GM21576 (cell line): ENCODE results near the gene RAB3B.
"Not testable (repeated sequence)": the region's sequence is repeated elsewhere in the genome, so short reads cannot be mapped to it uniquely, and the experiment has no call there.

Experiments used
- ATAC-seq: cut with Tn5 transposase; IDR thresholded peaks from one replicate; pipeline ENCODE4 v1.9.1; 2021; ENCODE audit warnings: mild to moderate bottlenecking, moderate library complexity; ENCODE audit not compliant: unreplicated experiment

RAB3B gene, protein sequence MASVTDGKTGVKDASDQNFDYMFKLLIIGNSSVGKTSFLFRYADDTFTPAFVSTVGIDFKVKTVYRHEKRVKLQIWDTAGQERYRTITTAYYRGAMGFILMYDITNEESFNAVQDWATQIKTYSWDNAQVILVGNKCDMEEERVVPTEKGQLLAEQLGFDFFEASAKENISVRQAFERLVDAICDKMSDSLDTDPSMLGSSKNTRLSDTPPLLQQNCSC

DNA sequence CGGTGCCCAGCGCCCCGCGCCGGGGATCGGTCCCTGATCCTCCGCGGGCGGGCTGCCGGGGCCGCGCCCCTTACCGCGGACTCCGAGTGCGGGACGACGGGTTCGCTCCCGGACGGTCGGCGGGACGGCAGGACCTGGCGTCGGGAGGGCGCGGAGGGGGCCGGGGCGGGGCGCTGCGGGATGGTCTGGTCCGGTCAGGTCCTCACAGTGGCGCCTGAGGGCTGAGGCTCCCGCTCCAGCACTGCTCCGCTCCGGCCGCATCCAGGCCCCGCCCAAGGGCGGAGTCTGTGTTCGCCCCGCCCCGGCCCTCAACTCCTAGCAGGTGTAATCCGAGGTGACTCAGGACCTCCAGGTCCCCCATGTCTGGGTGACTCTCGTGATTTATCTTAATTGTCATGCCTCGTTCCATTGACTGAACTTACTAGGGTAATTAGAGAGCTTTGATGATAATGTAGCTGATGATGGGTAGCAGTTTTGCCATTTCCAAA lies at the start of gene RAB3B:
TSS of gene RAB3B (minus strand) at position 223 of the 488 bp plus-strand sequence. CDS start 13,583 bp downstream, outside the sequence.
- peak; percentile 91 for ATAC-seq

GRCh38 chr1:52037909-52038308 lies 47.4 kb upstream of the RAB3B start:
- no peak for ATAC-seq

DNA sequence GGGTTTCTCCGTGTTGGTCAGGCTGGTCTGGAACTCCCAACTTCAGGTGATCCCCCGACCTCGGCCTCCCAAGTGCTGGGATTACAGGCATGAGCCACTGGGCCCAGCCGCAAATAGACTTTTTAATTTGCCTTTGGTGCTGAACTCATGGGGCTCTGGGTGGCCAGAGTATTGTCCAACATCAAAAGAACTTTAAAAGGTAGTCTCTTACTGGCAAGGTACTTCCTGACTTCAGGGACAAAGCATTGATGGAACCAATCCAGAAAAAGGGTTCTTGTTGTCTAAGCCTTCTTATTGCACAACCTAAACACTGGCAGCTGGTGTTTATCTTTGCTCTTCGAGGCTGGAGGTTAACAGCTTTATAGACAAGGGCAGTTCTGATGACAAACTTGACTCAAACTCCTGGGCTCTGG lies 46.9 kb upstream of the RAB3B start:
- ATAC-seq, result no peak

DNA sequence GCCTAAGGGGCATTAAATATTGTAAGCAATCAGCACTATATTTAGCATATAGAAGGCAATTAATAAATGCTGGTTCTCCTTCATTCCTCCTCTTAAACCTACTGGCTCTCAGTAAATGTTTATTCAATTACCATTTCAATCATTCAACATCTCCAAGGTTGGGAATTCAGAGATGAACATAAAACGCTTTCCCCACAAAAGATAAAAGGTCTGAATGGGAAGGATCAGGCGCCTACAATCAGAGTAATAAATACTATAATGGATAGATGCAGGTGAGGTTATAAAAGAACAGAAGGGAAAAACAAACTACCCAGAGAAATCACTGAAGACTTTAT lies 43.5 kb upstream of the RAB3B start:
- no peak for ATAC-seq

- ATAC-seq, result peak; percentile 79
These were observed 42.9 kb upstream of the RAB3B start, which contains the start of gene KTI12 for GRCh38 chr1:52033190-52034049. KTI12 (minus strand) TSS chr1:52033810; CDS start chr1:52033761, 49 bp downstream.

DNA sequence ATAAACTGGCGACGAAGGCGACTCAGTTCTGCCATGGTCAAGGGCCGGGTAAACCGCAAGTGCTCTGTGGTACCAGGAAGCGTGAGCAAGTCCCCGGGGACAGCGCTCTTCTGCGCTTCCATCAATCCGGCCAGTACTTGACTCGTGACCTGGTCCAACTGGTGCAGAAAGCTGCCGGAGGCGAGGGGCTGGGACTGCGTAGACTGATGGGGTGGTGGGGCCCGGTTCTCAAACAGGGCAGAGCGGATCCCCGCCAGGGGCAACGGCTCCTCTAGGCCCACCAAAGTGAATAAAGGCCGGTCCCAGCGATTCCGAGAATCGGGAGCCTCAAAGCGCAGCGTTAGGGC lies 42.3 kb upstream of the RAB3B start:
- ATAC-seq, result no peak

GRCh38 chr1:52032124-52032784 lies 41.8 kb upstream of the RAB3B start:
- ATAC-seq, result no peak

DNA sequence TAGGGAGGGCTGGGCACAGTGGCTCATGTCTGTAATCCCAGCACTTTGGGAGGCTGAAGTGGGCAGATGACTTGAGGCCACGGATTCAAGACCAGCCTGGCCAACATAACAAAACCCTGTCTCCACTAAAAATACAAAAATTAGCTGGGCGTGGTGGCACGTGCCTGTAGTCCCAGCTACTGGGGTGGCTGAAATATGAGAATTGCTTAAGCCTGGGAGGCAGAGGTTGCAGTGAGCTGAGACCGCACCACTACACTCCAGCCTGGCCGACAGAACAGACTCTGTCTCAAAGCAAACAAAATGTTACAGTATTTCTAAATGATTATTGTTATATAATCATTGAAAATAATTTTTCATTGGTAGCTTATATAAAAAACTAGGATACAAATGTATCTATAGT lies 38.3 kb upstream of the RAB3B start:
- not testable (repeated sequence) for ATAC-seq

DNA sequence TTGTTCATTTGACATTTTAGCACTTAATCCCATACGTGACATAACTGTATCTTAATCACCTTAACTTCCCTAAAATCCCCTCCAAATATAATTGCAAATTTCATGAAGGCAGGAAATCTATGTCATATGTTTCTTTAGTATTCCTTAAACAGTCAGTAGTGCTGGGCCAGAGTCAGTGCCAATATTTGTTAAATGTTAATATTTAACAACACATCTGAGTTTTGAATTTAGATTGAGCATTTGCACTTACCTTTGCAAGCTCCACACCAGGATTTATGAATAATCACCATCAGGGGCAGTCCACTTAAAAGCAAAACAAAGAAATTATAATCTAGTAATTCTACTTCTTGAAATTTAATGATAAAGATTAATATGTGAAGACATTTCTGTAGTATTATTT lies 37.8 kb upstream of the RAB3B start:
- no peak for ATAC-seq

DNA sequence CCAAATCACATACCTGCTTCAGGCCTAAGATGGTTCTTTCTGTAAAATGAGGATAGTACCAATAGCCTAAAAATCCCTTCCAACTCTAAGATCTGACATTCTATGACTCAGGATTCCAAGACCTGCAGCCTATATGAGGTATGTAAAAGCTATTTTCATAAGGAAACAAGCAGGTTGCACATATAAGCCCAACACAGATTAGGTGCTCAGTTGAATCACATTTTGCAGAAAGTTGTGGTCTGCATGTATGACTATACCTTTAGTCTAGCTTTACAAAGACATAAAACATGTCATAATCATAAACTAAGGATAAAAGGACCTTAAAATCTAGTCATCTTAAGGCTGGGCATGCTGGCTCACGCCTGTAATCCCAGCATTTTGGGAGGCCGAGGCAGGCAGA lies 35.8 kb upstream of the RAB3B start:
- no peak for ATAC-seq

GRCh38 chr1:52022133-52022532 lies 31.6 kb upstream of the RAB3B start:
- no peak for ATAC-seq

- ATAC-seq, result no peak
These were observed 17.7 kb upstream of the RAB3B start for GRCh38 chr1:52008071-52008809.

DNA sequence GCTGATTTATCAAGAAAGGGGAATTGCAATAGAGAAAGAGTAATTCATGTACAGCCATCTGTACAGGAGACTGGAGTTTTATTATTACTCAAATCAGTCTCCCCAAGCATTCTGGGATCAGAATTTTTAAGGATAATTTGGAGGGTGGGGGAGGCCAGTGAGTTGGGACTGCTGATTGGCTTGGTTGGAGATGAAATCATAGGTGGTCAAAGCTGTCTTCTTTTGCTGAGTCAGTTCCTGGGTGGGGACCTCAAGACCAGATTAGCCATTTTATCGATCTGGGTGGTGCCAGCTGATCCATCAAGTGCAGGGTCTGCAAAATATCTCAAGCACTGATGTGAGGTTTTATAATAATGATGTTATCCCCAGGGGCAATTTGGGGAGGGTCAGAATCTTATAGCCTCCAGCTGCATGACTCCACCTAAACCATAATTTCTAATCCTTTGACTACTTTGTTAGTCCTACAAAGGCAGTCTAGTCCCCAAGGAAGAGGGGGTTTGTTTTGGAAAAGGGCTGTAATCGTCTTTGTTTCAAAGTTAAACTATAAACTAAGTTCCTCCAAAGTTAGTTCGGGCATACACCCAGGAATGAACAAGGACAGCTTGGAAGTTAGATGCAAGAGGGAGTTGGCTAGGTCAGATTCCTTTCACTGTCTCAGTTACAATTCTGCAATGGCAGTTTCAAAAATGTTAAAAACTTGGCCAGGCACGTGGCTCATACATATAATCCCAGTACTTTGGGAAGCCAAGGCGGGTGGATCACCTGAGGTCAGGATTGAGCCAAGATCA lies 16.9 kb upstream of the RAB3B start:
- ATAC-seq, result no peak

DNA sequence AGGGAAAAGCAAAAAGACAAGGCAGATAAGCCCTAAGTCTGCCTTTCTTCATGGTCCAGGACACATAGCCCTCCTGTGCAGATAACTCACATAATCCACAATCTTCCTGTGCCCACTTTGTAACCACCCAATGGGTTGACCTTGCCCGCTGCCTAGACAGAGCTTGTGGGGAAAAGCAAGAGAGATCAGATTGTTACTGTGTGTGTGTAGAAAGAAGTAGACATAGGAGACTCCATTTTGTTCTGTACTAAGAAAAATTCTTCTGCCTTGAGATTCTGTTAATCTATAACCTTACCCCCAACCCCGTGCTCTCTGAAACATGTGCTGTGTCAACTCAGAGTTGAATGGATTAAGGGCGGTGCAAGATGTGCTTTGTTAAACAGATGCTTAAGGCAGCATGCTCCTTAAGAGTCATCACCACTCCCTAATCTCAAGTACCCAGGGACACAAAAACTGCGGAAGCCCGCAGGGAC lies 15.6 kb upstream of the RAB3B start:
- not testable (repeated sequence) for ATAC-seq

- ATAC-seq, result not testable (repeated sequence)
These were observed 15.0 kb upstream of the RAB3B start for GRCh38 chr1:52005548-52005947.

GRCh38 chr1:52003877-52004276 lies 13.4 kb upstream of the RAB3B start:
- ATAC-seq, result no peak

DNA sequence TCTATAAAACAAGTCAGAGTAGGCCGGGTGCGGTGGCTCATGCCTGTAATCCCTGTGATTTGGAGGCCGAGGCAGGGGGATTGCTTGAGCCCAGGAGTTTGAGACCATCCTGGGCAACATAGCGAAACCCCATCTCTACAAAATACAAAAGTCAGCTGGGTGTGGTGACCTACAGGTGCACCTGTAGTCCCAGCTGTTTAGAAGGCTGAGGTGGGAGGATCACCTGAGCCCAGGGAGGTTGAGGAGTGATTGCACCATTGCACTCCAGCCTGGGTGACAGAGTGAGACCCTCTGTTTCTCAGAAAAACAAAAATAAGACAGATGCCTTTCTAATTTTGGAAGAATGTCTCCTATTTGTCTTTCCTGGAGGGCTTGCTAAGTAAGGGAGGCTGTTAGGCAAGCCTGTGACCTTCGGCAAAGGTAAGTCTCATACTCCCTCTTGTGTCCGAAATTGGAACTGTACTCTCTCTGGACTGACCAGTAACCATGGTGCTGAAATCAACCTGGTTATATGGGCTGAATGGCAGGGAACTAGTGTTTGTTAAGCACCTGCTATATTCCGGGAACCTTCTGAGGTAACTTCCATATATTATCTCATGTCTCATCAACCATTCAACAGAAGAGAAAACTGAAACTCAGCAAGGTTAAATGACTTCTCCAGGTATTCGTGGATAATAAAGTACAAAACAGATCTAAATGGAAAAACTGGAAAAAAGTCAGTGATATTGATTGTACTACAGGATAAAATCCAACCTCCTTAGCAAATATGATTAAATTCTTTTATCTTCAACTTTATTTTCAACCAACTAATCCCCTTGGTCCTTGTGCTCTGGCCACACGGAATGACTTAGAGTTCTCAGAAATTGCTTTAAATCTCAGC lies 11.8 kb upstream of the RAB3B start:
- peak; percentile 56 for ATAC-seq

GRCh38 chr1:51998701-51999100 lies 8.2 kb upstream of the RAB3B start:
- ATAC-seq, result no peak

GRCh38 chr1:51997974-51998382 lies 7.5 kb upstream of the RAB3B start:
- no peak for ATAC-seq
